Fibroblast of the aortic adventitia (primary cell): Measurements from ENCODE around the gene AUNIP. TPM values are rescaled to one million over a fixed set of nuclear protein-coding genes. Genes with fewer than 3 reads are reported as not detected.

Experiments used
- DNase-seq: peaks from one replicate; pipeline ENCODE4 v3.0.0-alpha.2; 2010; ENCODE audit warnings: low read depth
- H3K4me3 ChIP-seq: 2 replicates; pipeline ENCODE4 v1.5.1; 2011; ENCODE audit warnings: low read depth, mild to moderate bottlenecking, control low read depth, low read length, moderate library complexity
- CTCF ChIP-seq: IDR thresholded peaks from 2 replicates; pipeline ENCODE4 v1.5.1; 2011; ENCODE audit warnings: mild to moderate bottlenecking, low read length, control low read depth, inconsistent platforms; ENCODE audit not compliant: insufficient read depth
- total RNA-seq: library from RNA; depleted of rRNA; stranded (reverse); fragments of >200 nt; gene quantifications from 2 replicates; pipeline ENCODE4 v1.2.3, GENCODE V29; 2012; ENCODE audit warnings: low replicate concordance

Gene AUNIP
- total RNA-seq, 1 donor, result 4.8 TPM

GRCh38 chr1:25867210-25867991 lies 8.1 kb upstream of the AUNIP start:
- no peak for DNase-seq
- no peak overlapping the region for H3K4me3 ChIP-seq
- TF ChIP-seq CTCF, result no peak

- DNase-seq, result no peak
- TF ChIP-seq CTCF, result no peak
- no peak overlapping the region for H3K4me3 ChIP-seq
These were observed 7.0 kb upstream of the AUNIP start for GRCh38 chr1:25866288-25866687.

- DNase-seq, result no peak
- no peak overlapping the region for H3K4me3 ChIP-seq
- TF ChIP-seq CTCF, result no peak
These were observed 5.2 kb upstream of the AUNIP start for GRCh38 chr1:25864434-25864833.

- H3K4me3 ChIP-seq, result no peak overlapping the region
- TF ChIP-seq CTCF, result no peak
- no peak for DNase-seq
These were observed 4.4 kb upstream of the AUNIP start for GRCh38 chr1:25863486-25864262.

- no peak for TF ChIP-seq CTCF
- no peak for DNase-seq
- H3K4me3 ChIP-seq, result no peak overlapping the region
These were observed 3.7 kb upstream of the AUNIP start for GRCh38 chr1:25862785-25863485.

GRCh38 chr1:25861316-25862286 lies 2.3 kb upstream of the AUNIP start:
- no peak overlapping the region for H3K4me3 ChIP-seq
- TF ChIP-seq CTCF, result no peak
- DNase-seq, result no peak
